IPS-NIHi7 (cell line): Measurements from ENCODE around the gene PHC3.

Source experiments
- DNase-seq: peaks from one replicate; pipeline ENCODE4 v3.0.0; 2012; ENCODE audit warnings: mixed read lengths; ENCODE audit errors: extremely low spot score

PHC3 gene

DNA sequence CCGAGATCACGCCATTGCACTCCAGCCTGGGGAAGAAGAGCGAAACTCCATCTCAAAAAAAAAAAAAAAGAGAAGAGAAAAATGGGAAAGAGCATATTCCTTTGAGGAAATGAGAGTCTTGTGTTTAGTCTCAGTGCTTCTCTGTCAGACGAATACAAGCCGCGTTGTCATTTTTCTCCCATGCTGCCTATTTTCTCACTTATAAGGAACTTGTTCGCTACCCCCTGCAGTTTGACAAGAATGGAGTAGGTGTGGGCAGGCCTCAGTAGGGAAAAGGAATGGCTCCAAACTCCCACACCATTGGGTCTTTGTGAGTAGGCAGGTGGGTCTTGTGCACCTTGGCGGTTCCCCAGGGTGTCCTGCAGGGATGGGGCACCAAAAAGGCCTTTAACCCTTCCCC lies 137.3 kb downstream of the PHC3 start:
- DNase-seq: no peak

GRCh38 chr3:170043506-170043905 lies 138.0 kb downstream of the PHC3 start:
- no peak for DNase-seq

GRCh38 chr3:170040418-170040817 lies 141.1 kb downstream of the PHC3 start:
- DNase-seq: no peak

DNA sequence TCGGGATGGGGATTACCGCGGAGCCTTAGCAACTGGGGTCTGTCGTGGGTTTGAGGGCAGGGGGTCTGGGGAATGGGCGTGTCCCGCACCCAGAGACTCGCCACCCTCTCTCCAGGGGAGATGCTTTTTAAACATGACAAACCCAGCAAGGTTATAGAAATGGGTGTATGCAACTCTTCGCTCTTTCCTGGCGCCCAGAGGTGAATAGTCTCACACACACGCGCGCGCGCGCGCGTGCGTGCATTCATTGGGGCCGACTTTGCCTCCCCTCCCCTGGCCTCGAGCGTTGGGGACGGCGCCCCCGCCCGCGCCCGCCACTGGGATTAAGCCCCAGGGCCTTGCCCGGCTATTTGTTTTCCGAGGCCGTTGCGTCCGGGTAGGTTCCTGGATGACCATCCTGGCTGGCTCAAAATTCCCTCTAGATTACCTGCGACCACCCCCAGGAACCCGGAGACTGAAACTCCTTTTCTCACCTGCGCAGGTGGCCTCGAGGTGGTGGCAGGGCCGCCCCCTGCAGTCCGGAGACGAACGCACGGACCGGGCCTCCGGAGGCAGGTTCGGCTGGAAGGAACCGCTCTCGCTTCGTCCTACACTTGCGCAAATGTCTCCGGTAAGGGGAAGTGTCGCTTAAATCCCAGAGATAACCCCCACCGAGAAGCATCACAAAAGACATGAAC lies 143.0 kb downstream of the PHC3 start:
- peak; percentile 57 for DNase-seq
